Neuronal stem cell (in vitro differentiated cells): ENCODE data around the gene BSND.
A peak's percentile ranks its signal among the peaks of the same experiment; 100 is the strongest.

ENCODE experiments used
- DNase-seq: peaks from one replicate; pipeline ENCODE4 v3.0.0-alpha.2; 2013; ENCODE audit warnings: low spot score
- H2AFZ ChIP-seq: one replicate; pipeline ENCODE4 v1.6.1; 2013; ENCODE audit warnings: mild to moderate bottlenecking, low read length, inconsistent platforms
- H2AK5ac ChIP-seq: 2 replicates; pipeline ENCODE4 v1.6.1; 2013; ENCODE audit warnings: low read depth, mild to moderate bottlenecking, inconsistent platforms, low read length, moderate library complexity, mixed read lengths
- H2BK120ac ChIP-seq: 2 replicates; pipeline ENCODE4 v1.6.1; 2013; ENCODE audit warnings: low read depth, mild to moderate bottlenecking, inconsistent platforms, low read length, moderate library complexity, mixed read lengths
- H2BK12ac ChIP-seq: one replicate; pipeline ENCODE4 v1.6.1; 2013; ENCODE audit warnings: low read length, inconsistent platforms
- H2BK15ac ChIP-seq: 2 replicates; pipeline ENCODE4 v1.6.1; 2013; ENCODE audit warnings: mild to moderate bottlenecking, low read length, inconsistent platforms, mixed read lengths
- H2BK5ac ChIP-seq: one replicate; pipeline ENCODE4 v1.6.1; 2013; ENCODE audit warnings: inconsistent platforms, mild to moderate bottlenecking, low read length, moderate library complexity
- H3K14ac ChIP-seq: one replicate; pipeline ENCODE4 v1.6.1; 2013; ENCODE audit warnings: low read length, inconsistent platforms
- H3K18ac ChIP-seq: 2 replicates; pipeline ENCODE4 v1.6.1; 2013; ENCODE audit warnings: low read length, inconsistent platforms
- H3K23ac ChIP-seq: 2 replicates; pipeline ENCODE4 v1.6.1; 2013; ENCODE audit warnings: low read depth, mild to moderate bottlenecking, mixed read lengths, low read length, inconsistent platforms; ENCODE audit not compliant: poor library complexity
- H3K27ac ChIP-seq: replicated peaks from 3 replicates; pipeline ENCODE4 v1.5.1; 2013; ENCODE audit warnings: low read length, inconsistent platforms
- H3K27me3 ChIP-seq, 3 experiments: 2 replicates each; pipeline ENCODE4 v1.6.1; 2013; ENCODE audit warnings: low read length in 3 of 3, mild to moderate bottlenecking in 2 of 3, inconsistent platforms in 1 of 3, low read depth in 1 of 3, mixed read lengths in 1 of 3, moderate library complexity in 1 of 3; ENCODE audit not compliant: control insufficient read depth in 3 of 3, insufficient read depth in 3 of 3
- H3K36me3 ChIP-seq, 2 donors: replicated peaks in 1 of 2; 2 replicates each; pipeline ENCODE4 v1.6.1; 2013; ENCODE audit warnings: low read length in 2 of 2; ENCODE audit not compliant: control insufficient read depth in 2 of 2, insufficient read depth in 2 of 2
- H3K4ac ChIP-seq: 2 replicates; pipeline ENCODE4 v1.6.1; 2013; ENCODE audit warnings: inconsistent platforms, mild to moderate bottlenecking, low read length, moderate library complexity
- H3K4me1 ChIP-seq, 2 donors: 1 replicate in 1 of 2; 2 replicates in 1 of 2; pipeline ENCODE4 v1.6.1; 2013; ENCODE audit warnings: low read length in 2 of 2, low read depth in 1 of 2; ENCODE audit not compliant: control insufficient read depth in 2 of 2, insufficient read depth in 1 of 2
- H3K4me2 ChIP-seq: one replicate; pipeline ENCODE4 v1.6.1; 2013; ENCODE audit warnings: mild to moderate bottlenecking, low read length, inconsistent platforms; ENCODE audit not compliant: insufficient read depth, poor library complexity, severe bottlenecking
- H3K4me3 ChIP-seq, 2 donors: 2 replicates each; pipeline ENCODE4 v1.5.1; 2013; ENCODE audit warnings: low read length in 2 of 2, mild to moderate bottlenecking in 2 of 2, inconsistent platforms in 1 of 2, moderate library complexity in 1 of 2
- H3K79me1 ChIP-seq: one replicate; pipeline ENCODE4 v1.6.1; 2013; ENCODE audit warnings: low read depth, mild to moderate bottlenecking, inconsistent platforms, low read length, moderate library complexity
- H3K9ac ChIP-seq: one replicate; pipeline ENCODE4 v1.6.1; 2013; ENCODE audit warnings: mild to moderate bottlenecking, low read depth, low read length, inconsistent platforms; ENCODE audit not compliant: poor library complexity
- H3K9me3 ChIP-seq, 2 donors: replicated peaks in 1 of 2; 2 replicates each; pipeline versions ENCODE3 to v1.6.1; 2013; ENCODE audit warnings: low read length in 2 of 2, mild to moderate bottlenecking in 2 of 2, inconsistent platforms in 1 of 2, low read depth in 1 of 2, mixed read lengths in 1 of 2, moderate library complexity in 1 of 2; ENCODE audit not compliant: control insufficient read depth in 2 of 2, insufficient read depth in 1 of 2
- H4K8ac ChIP-seq: one replicate; pipeline ENCODE4 v1.6.1; 2013; ENCODE audit warnings: low read depth, mild to moderate bottlenecking, inconsistent platforms, low read length, moderate library complexity
- H4K91ac ChIP-seq: one replicate; pipeline ENCODE4 v1.6.1; 2013; ENCODE audit warnings: low read length, low read depth, mild to moderate bottlenecking, inconsistent platforms; ENCODE audit not compliant: poor library complexity
- WGBS, 2 donors: extraction: QIAGEN DNeasy Blood & Tissue Kit; methylation state at CpG; one replicate each; pipeline ENCODE4 v1.1.7; 2013; ENCODE audit warnings: missing lambda C conversion rate in 2 of 2, mixed read lengths in 1 of 2; ENCODE audit not compliant: insufficient read length in 2 of 2, insufficient replicate concordance in 1 of 2; ENCODE audit errors: extremely low coverage in 2 of 2; 5-methylcytosine and 5-hydroxymethylcytosine counted together

Gene BSND

DNA sequence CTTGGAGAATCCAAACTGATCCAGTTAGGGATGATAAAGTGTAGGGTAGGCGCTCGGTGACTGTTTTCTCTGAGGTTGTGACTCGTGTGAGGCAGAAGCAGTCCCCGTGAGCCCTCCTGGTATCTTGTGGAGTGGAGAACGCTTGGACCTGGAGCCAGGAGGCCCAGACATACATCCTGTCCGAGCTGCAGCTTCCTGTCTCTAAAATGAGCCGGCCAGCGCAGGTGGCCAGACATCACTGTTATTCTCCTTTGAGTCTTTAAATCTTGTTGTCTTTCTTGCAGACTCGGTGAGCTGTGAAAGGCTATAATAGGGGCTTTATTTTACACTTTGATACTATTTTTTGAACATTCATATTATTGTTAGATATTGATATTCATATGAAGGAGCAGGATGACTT is 52.9 kb downstream of the BSND start:
- Histone ChIP-seq H2AK5ac (no peak overlapping the region), H3K27ac (no peak overlapping the region), H4K91ac (no peak overlapping the region), H3K79me1 (no peaks in the 10 kb centered on the region), H2AFZ (no peak overlapping the region), H3K9ac (no peak overlapping the region), H3K14ac (no peak overlapping the region), H3K4me1 (no peaks in the 10 kb centered on the region), H3K9me3 (no peaks in the 10 kb centered on the region), H2BK15ac (no peak overlapping the region), H2BK120ac (no peak overlapping the region), H3K18ac (no peak overlapping the region), H3K23ac (no peak overlapping the region), H2BK5ac (no peak overlapping the region), H2BK12ac (no peak overlapping the region), H4K8ac (no peak overlapping the region), H3K4me3 (no peak overlapping the region), H3K27me3 (peaks cover 0 to 14% (median 0%) of the 10 kb centered on the region in 3 experiments), H3K4ac (no peak overlapping the region), H3K4me2 (no peak overlapping the region), H3K36me3 (peaks cover 0 to 3% of the 10 kb centered on the region in 2 donors)
- DNase-seq: no peak
- no CpG with 5 or more reads among the region's 9 CpGs for WGBS, 2 donors

DNA sequence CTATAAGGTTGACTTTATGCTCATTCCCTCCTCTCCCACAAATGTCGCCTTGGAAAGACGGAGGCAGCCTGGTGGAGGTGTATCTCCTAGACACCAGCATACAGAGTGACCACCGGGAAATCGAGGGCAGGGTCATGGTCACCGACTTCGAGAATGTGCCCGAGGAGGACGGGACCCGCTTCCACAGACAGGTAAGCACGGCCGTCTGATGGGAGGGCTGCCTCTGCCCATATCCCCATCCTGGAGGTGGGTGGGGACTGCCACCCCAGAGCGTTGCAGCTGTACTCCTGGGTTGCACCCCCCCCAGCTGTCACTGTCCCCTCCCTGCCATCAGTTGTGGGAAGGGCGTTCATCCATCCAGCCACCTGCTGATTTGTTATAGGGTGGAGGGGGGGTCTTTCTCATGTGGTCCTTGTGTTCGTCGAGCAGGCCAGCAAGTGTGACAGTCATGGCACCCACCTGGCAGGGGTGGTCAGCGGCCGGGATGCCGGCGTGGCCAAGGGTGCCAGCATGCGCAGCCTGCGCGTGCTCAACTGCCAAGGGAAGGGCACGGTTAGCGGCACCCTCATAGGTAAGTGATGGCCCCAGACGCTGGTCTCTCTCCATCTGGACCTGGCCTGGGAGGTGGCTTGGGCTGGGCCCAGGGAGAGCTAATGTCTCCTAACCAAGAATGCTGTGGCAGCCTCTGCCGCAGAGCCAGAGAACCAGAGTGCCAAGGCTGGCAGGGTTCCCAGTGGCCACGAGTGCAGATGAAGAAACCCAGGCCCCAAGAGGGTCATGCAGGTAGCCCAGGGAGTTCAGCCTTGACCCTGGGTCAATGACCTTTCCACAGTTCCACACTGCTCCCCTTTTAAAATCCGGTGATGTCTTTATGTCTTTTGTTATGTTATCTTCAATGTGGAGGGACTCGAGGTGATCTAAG is 53.7 kb downstream of the BSND start:
- no peaks in the 10 kb centered on the region for H3K79me1 ChIP-seq
- H2BK15ac ChIP-seq: no peak overlapping the region
- no peak overlapping the region for H3K14ac ChIP-seq
- peak overlapping the region; percentile 66 for H4K8ac ChIP-seq
- H3K23ac ChIP-seq: peak overlapping the region; percentile 71
- no peak overlapping the region for H2BK120ac ChIP-seq
- no peak overlapping the region for H2AFZ ChIP-seq
- peaks cover 0 to 12% (median 0%) of the 10 kb centered on the region in 3 experiments for H3K27me3 ChIP-seq
- H3K4me1 ChIP-seq: no peaks in the 10 kb centered on the region
- no peak overlapping the region for H2BK12ac ChIP-seq
- H3K36me3 ChIP-seq: peaks cover 0 to 3% of the 10 kb centered on the region in 2 donors
- no peak overlapping the region for H2BK5ac ChIP-seq
- no peak overlapping the region for H3K18ac ChIP-seq
- no peak overlapping the region for H3K4me3 ChIP-seq
- H3K4ac ChIP-seq: no peak overlapping the region
- H3K27ac ChIP-seq: no peak overlapping the region
- no peaks in the 10 kb centered on the region for H3K9me3 ChIP-seq
- no peak overlapping the region for H2AK5ac ChIP-seq
- DNase-seq: no peak
- H4K91ac ChIP-seq: no peak overlapping the region
- H3K4me2 ChIP-seq: no peak overlapping the region
- WGBS, 2 donors: no CpG with 5 or more reads among the region's 29 CpGs
- H3K9ac ChIP-seq: peak overlapping the region; percentile 50

DNA sequence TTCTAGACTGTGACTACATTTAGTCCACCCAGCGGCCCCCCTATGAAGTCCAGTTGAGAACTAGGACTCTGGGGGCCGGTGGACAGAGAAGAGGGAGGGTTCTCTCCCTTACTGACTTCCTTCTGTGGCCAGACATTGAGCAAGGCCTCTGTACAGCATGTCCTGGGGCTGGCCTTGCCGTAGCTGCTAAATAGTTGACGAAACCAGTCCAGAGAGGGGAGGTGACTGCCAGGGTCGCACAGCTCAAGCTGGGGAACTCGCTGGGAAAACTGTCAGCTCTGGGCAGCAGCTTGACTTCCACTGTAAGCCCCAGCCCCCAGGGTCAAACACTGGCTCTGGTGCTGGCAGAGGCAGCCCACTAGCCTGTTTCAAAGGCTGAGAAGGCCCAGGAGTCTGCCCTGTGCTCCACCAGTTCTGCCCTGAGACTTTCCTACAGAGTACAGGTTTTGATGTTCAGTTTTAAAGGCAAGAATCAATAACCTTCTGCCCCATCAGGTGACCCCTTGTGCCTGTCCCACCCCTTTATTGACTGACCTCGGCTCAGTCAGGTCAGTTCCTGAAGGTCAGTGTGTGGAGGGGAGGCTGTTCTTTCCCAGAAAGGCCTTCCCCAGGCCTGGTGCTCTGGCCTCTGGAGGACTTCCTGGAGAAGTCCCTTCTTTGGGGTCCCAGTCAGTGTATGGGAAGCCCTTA is 54.7 kb downstream of the BSND start:
- Histone ChIP-seq H3K9me3 (no peaks in the 10 kb centered on the region), H3K4ac (no peak overlapping the region), H3K14ac (no peak overlapping the region), H3K79me1 (no peaks in the 10 kb centered on the region), H3K4me1 (no peaks in the 10 kb centered on the region), H2BK12ac (no peak overlapping the region), H2BK15ac (no peak overlapping the region), H2AK5ac (no peak overlapping the region), H3K18ac (peak overlapping the region; percentile 6), H3K9ac (no peak overlapping the region), H3K4me3 (no peak overlapping the region), H3K27me3 (peaks cover 0 to 12% (median 0%) of the 10 kb centered on the region in 3 experiments), H2BK5ac (no peak overlapping the region), H3K36me3 (peaks cover 0 to 6% of the 10 kb centered on the region in 2 donors), H3K27ac (no peak overlapping the region), H2BK120ac (no peak overlapping the region), H4K91ac (no peak overlapping the region), H4K8ac (no peak overlapping the region), H3K4me2 (no peak overlapping the region), H3K23ac (no peak overlapping the region), H2AFZ (no peak overlapping the region)
- no peak for DNase-seq
- no CpG with 5 or more reads among the region's 7 CpGs for WGBS, 2 donors

DNA sequence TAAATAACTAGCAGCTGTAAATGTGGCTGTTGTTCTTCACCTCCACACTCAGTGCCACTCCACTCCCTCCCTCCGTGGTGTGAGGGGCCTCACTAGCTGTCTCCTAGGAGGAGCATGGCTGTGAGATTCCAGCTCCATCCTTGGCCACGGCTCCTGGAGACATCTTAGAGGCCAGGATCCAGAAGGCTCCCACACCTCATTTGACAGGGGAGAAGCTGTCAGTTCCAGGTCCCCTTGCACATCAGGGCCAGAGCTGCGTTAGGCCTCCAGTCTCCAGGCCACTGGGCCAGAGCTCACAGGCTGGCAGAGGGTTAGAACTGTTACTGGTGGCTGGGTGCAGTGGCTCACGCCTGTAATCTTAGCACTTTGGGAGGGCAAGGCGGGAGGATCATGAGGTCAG is 55.7 kb downstream of the BSND start:
- Histone ChIP-seq H2BK12ac (no peak overlapping the region), H2BK5ac (no peak overlapping the region), H3K4me2 (no peak overlapping the region), H3K9ac (no peak overlapping the region), H3K36me3 (peaks cover 0 to 6% of the 10 kb centered on the region in 2 donors), H3K4me1 (no peaks in the 10 kb centered on the region), H2AK5ac (no peak overlapping the region), H3K4ac (no peak overlapping the region), H2BK15ac (no peak overlapping the region), H3K9me3 (no peaks in the 10 kb centered on the region), H2BK120ac (no peak overlapping the region), H2AFZ (no peak overlapping the region), H4K8ac (no peak overlapping the region), H3K27me3 (peaks cover 0 to 12% (median 0%) of the 10 kb centered on the region in 3 experiments), H3K23ac (peak overlapping the region; percentile 3), H3K18ac (peak overlapping the region; percentile 77), H4K91ac (no peak overlapping the region), H3K79me1 (no peaks in the 10 kb centered on the region), H3K4me3 (no peak overlapping the region), H3K27ac (no peak overlapping the region), H3K14ac (no peak overlapping the region)
- DNase-seq: no peak
- WGBS, 2 donors: no CpG with 5 or more reads among the region's 5 CpGs
